ENCODE results near the gene FGD1.
"Not testable (repeated sequence)": the region's sequence is repeated elsewhere in the genome, so short reads cannot be mapped to it uniquely, and the experiment has no call there.

The FGD1 gene

GRCh38 chrX:54495814-54496516 is at the start of gene FGD1:
Gene FGD1, minus strand, starts transcription at chrX:54496234. Its CDS starts 802 bp downstream, at chrX:54495432.
- DNase-seq, result no peak

GRCh38 chrX:54542239-54542638 is 46.2 kb upstream of the FGD1 start:
- not testable (repeated sequence) for DNase-seq

GRCh38 chrX:54540289-54540688 is 44.3 kb upstream of the FGD1 start:
- no peak for DNase-seq

GRCh38 chrX:54534271-54534670 is 38.2 kb upstream of the FGD1 start:
- DNase-seq, result no peak

- peak; percentile 0 for DNase-seq
Observed at GRCh38 chrX:54530357-54530900, 34.4 kb upstream of the FGD1 start.

GRCh38 chrX:54529552-54530356 is 33.7 kb upstream of the FGD1 start, which contains the start of gene GNL3L:
Gene GNL3L, plus strand, starts transcription at chrX:54530219. Its CDS starts 2,348 bp downstream, at chrX:54532567.
- peak; percentile 87 for DNase-seq

- DNase-seq, result no peak
Observed at GRCh38 chrX:54529151-54529550, 33.1 kb upstream of the FGD1 start.

- no peak for DNase-seq
Observed at GRCh38 chrX:54509400-54509799, 13.4 kb upstream of the FGD1 start.

GRCh38 chrX:54496936-54497335 is 902 bp upstream of the FGD1 start:
- DNase-seq, result no peak

GRCh38 chrX:54496517-54496852 is 451 bp upstream of the FGD1 start:
- DNase-seq, result no peak

- DNase-seq, result no peak
Observed at GRCh38 chrX:54494989-54495813, 833 bp downstream of the FGD1 start.

GRCh38 chrX:54494166-54494988 is 1.7 kb downstream of the FGD1 start:
- DNase-seq, result no peak

- DNase-seq, result no peak
Observed at GRCh38 chrX:54492340-54492739, 3.7 kb downstream of the FGD1 start.

- not testable (repeated sequence) for DNase-seq
Observed at GRCh38 chrX:54489819-54490218, 6.2 kb downstream of the FGD1 start.

- DNase-seq, result no peak
Observed at GRCh38 chrX:54484666-54485065, 11.4 kb downstream of the FGD1 start.

- DNase-seq, result no peak
Observed at GRCh38 chrX:54483946-54484345, 12.1 kb downstream of the FGD1 start.

GRCh38 chrX:54482839-54483593 is 13.0 kb downstream of the FGD1 start:
- no peak for DNase-seq

GRCh38 chrX:54479136-54480111 is 16.6 kb downstream of the FGD1 start:
- no peak for DNase-seq

- DNase-seq, result no peak
Observed at GRCh38 chrX:54473993-54474859, 21.8 kb downstream of the FGD1 start.
